ENCODE results near the gene TRPV3. TPM values are rescaled to one million over a fixed set of nuclear protein-coding genes. Genes with fewer than 3 reads are reported as not detected.

TRPV3 gene
- total and polyA plus RNA-seq, 8 donors, result 0.21 to 0.99 (median 0.50) TPM

GRCh38 chr17:3506054-3506453 lies 51.6 kb downstream of the TRPV3 start:
- no peaks in the 10 kb centered on the region for H3K36me3 ChIP-seq
- DNase-seq (no peak), FAIRE-seq (no peak), ATAC-seq (no peak)
- H3K4me1 ChIP-seq, result no peaks in the 10 kb centered on the region
- H3K27me3 ChIP-seq, result no peaks in the 10 kb centered on the region
- no peak overlapping the region for H3K4me3 ChIP-seq
- no peak overlapping the region for H3K27ac ChIP-seq
- 82 to 84% methylated on average over 2 of the region's 2 CpGs for WGBS, 2 donors
- intact Hi-C loops (cut with DNase I), result no loop called here
- no peaks in the 10 kb centered on the region for H3K9me3 ChIP-seq
- no peak for TF ChIP-seq CTCF (IDR thresholded peaks at IDR 0.05)

- 87 to 88% methylated on average over 7 of the region's 7 CpGs for whole genome bisulfite sequencing, 2 donors
- Histone ChIP-seq H3K4me3 (no peak overlapping the region), H3K4me1 (no peaks in the 10 kb centered on the region), H3K27me3 (no peaks in the 10 kb centered on the region), H3K9me3 (no peaks in the 10 kb centered on the region), H3K36me3 (no peaks in the 10 kb centered on the region), H3K27ac (no peak overlapping the region)
- ATAC-seq (peak in 1 of 4 donors; percentile 22), FAIRE-seq (no peak), DNase-seq (no peak)
- no peak for TF ChIP-seq CTCF (IDR thresholded peaks at IDR 0.05)
- intact Hi-C loops (cut with DNase I), result no loop called here
Measured at GRCh38 chr17:3505008-3505407, 52.6 kb downstream of the TRPV3 start.

GRCh38 chr17:3503285-3503684 lies 54.3 kb downstream of the TRPV3 start:
- Histone ChIP-seq H3K4me3 (no peak overlapping the region), H3K27ac (no peak overlapping the region), H3K4me1 (no peaks in the 10 kb centered on the region), H3K36me3 (no peaks in the 10 kb centered on the region), H3K9me3 (no peaks in the 10 kb centered on the region), H3K27me3 (no peaks in the 10 kb centered on the region)
- WGBS, 2 donors, result 75 to 79% methylated on average over 1 of the region's 1 CpG
- TF ChIP-seq CTCF (IDR thresholded peaks at IDR 0.05), result no peak
- no peak for ATAC-seq
- no peak for DNase-seq
- no peak for FAIRE-seq
- intact Hi-C loops (cut with DNase I), result no loop called here

GRCh38 chr17:3502466-3502865 lies 55.1 kb downstream of the TRPV3 start:
- no peak for DNase-seq
- H3K27me3 ChIP-seq, result no peaks in the 10 kb centered on the region
- H3K36me3 ChIP-seq, result no peaks in the 10 kb centered on the region
- WGBS, 2 donors, result 71 to 93% methylated on average over 4 to 5 of the region's 5 CpGs
- H3K4me1 ChIP-seq, result no peaks in the 10 kb centered on the region
- no peak for FAIRE-seq
- H3K27ac ChIP-seq, result no peak overlapping the region
- no peak for ATAC-seq
- intact Hi-C loops (cut with DNase I), result no loop called here
- no peaks in the 10 kb centered on the region for H3K9me3 ChIP-seq
- H3K4me3 ChIP-seq, result no peak overlapping the region
- no peak for TF ChIP-seq CTCF (IDR thresholded peaks at IDR 0.05)

- Histone ChIP-seq H3K27me3 (no peaks in the 10 kb centered on the region), H3K9me3 (no peaks in the 10 kb centered on the region), H3K4me1 (no peaks in the 10 kb centered on the region), H3K36me3 (no peaks in the 10 kb centered on the region), H3K27ac (no peak overlapping the region), H3K4me3 (no peak overlapping the region)
- TF ChIP-seq CTCF (IDR thresholded peaks at IDR 0.05), result no peak
- 71 to 75% methylated on average over 5 of the region's 5 CpGs for WGBS, 2 donors
- ATAC-seq (no peak), DNase-seq (no peak), FAIRE-seq (no peak)
- intact Hi-C loops (cut with DNase I), result no loop called here
Measured at GRCh38 chr17:3501344-3501743, 56.3 kb downstream of the TRPV3 start.
